Psoas muscle (tissue), 8 donors: ENCODE results near the gene TYMP. TPM values are rescaled to one million over a fixed set of nuclear protein-coding genes. Genes with fewer than 3 reads are reported as not detected.

Experiments
- ATAC-seq, 4 donors: fragments of 200-7000 bp; cut with Tn5 transposase; one replicate each; pipeline ENCODE4 v1.9.1; 2020; ENCODE audit warnings: moderate library complexity in 3 of 4, mild to moderate bottlenecking in 2 of 4
- DNase-seq, 2 donors: peaks; one replicate each; pipeline ENCODE4 v3.0.0-alpha.2; 2020
- H3K27ac ChIP-seq: fragments of 200-600 bp; one replicate; pipeline ENCODE4 v1.8.0; 2022
- H3K27me3 ChIP-seq, 3 donors: fragments of 200-600 bp in 1 of 3; one replicate each; pipeline versions ENCODE4 v1.6.1 to v1.8.0; 2013 to 2022; ENCODE audit warnings: low read length in 2 of 3, mild to moderate bottlenecking in 2 of 3, moderate library complexity in 1 of 3; ENCODE audit not compliant: insufficient read depth in 3 of 3
- H3K36me3 ChIP-seq, 2 donors: fragments of 200-600 bp in 1 of 2; one replicate each; pipeline versions ENCODE4 v1.6.1 to v1.8.0; 2013 to 2022; ENCODE audit warnings: low read depth in 1 of 2, mild to moderate bottlenecking in 1 of 2, moderate library complexity in 1 of 2; ENCODE audit not compliant: insufficient read depth in 1 of 2
- H3K4me1 ChIP-seq: fragments of 200-600 bp; one replicate; pipeline ENCODE4 v1.8.0; 2022
- H3K4me3 ChIP-seq: fragments of 200-600 bp; one replicate; pipeline ENCODE4 v1.8.0; 2022; ENCODE audit warnings: mild to moderate bottlenecking
- H3K9me3 ChIP-seq: fragments of 200-600 bp; one replicate; pipeline ENCODE4 v1.8.0; 2022
- CTCF ChIP-seq: fragments of 200-600 bp; IDR thresholded peaks from one replicate; pipeline ENCODE4 v1.8.0; 2022; ENCODE audit warnings: antibody characterized with exemption
- WGBS, 3 donors: extraction: QIAGEN DNeasy Blood & Tissue Kit; methylation state at CpG; one replicate each; pipeline versions ENCODE4 v1.1.6 to v1.1.7; 2013; 5-methylcytosine and 5-hydroxymethylcytosine counted together
- intact Hi-C, 2 donors: fragments of 100-400 bp; cut with DNase I; formaldehyde crosslinking; loops; one replicate each; pipeline versions ENCODE4 v1.11.0 to v1.14.2; 2022
- polyA plus RNA-seq, 3 donors: library from polyadenylated mRNA; stranded (reverse); fragments of 200-250 nt; gene quantifications; one replicate each; pipeline ENCODE4 v1.2.3, GENCODE V29; 2013
- total RNA-seq, 4 donors: library from RNA; stranded (reverse); fragmentation: NEBNext Ultra II Directional in 2 of 4; extraction: Animal tissue kit (Norgen Biotek cat#: 25700) in 2 of 4; gene quantifications; one replicate each; pipeline versions ENCODE4 v1.2.1 to v1.2.4, GENCODE V29; 2021 to 2023
- donor health status: healthy with polysubstance abuse.
- donor health status: DM: no; HTN: no; CAD: no; lungs with moderate emphysema.
- donor health status: Bipolar disorder and iron deficiency.
- donor health status: healthy.
- donor health status: DM: yes; HTN: yes; CAD: no.
- donor health status: DM: no; HTN: no; CAD: no.
- donor health status: DM: no; HTN: no; CAD: no.
- donor health status: DM: yes; HTN: yes; CAD: no.

Gene TYMP
- total and polyA plus RNA-seq, 7 donors, result 5.0 to 26.0 (median 12.0) TPM

- TF ChIP-seq CTCF, result no peak
- Histone ChIP-seq H3K27ac (no peak overlapping the region), H3K9me3 (no peaks in the 10 kb centered on the region), H3K27me3 (no peaks in the 10 kb centered on the region), H3K36me3 (no peaks in the 10 kb centered on the region), H3K4me1 (no peaks in the 10 kb centered on the region), H3K4me3 (no peak overlapping the region)
- no peak for ATAC-seq
- intact Hi-C loops, result loop anchor here in 1 of 2 donors (5.0 kb wide), 1 partner anchor 135 kb away; no protein-coding TSS in a partner anchor
- DNase-seq, result no peak
- WGBS, 3 donors, result 75 to 82% (median 78%) methylated on average over 6 of the region's 6 CpGs
Measured at GRCh38 chr22:50497093-50497492, 32.7 kb downstream of the TYMP start.

GRCh38 chr22:50490531-50491308, 39.1 kb downstream of the TYMP start:
- Histone ChIP-seq H3K27me3 (peaks cover 0 to 12% (median 0%) of the 10 kb centered on the region in 3 donors), H3K4me1 (no peaks in the 10 kb centered on the region), H3K4me3 (no peak overlapping the region), H3K9me3 (no peaks in the 10 kb centered on the region), H3K36me3 (no peaks in the 10 kb centered on the region), H3K27ac (no peak overlapping the region)
- no peak for TF ChIP-seq CTCF
- ATAC-seq (no peak), DNase-seq (no peak)
- 59 to 71% (median 69%) methylated on average over 27 of the region's 27 CpGs for WGBS, 3 donors
- intact Hi-C loops, result no loop called here

- Histone ChIP-seq H3K4me3 (no peak overlapping the region), H3K27me3 (peaks cover 0 to 12% (median 1%) of the 10 kb centered on the region in 3 donors), H3K36me3 (no peaks in the 10 kb centered on the region), H3K27ac (no peak overlapping the region), H3K9me3 (no peaks in the 10 kb centered on the region), H3K4me1 (no peaks in the 10 kb centered on the region)
- intact Hi-C loops, result no loop called here
- no peak for TF ChIP-seq CTCF
- 76 to 80% (median 79%) methylated on average over 26 to 31 of the region's 31 CpGs for WGBS, 3 donors
- ATAC-seq, result no peak
- DNase-seq, result no peak
Measured at GRCh38 chr22:50489363-50490243, 40.2 kb downstream of the TYMP start.

- no peak for ATAC-seq
- no peak for DNase-seq
- peaks cover 0 to 18% (median 2%) of the 10 kb centered on the region in 3 donors for H3K27me3 ChIP-seq
- no peak for TF ChIP-seq CTCF
- H3K4me1 ChIP-seq, result no peaks in the 10 kb centered on the region
- H3K4me3 ChIP-seq, result no peak overlapping the region
- WGBS, 3 donors, result 67 to 72% (median 69%) methylated on average over 16 to 19 of the region's 19 CpGs
- intact Hi-C loops, result no loop called here
- H3K27ac ChIP-seq, result no peak overlapping the region
- no peaks in the 10 kb centered on the region for H3K9me3 ChIP-seq
- no peaks in the 10 kb centered on the region for H3K36me3 ChIP-seq
Measured at GRCh38 chr22:50488886-50489285, 40.9 kb downstream of the TYMP start.
